Activated CD8-positive, alpha-beta memory T cell treated with anti-CD3 and anti-CD28 coated beads for 4 hours (primary cell): ENCODE results near the gene EIF3K.

Source experiments
- DNase-seq, 2 donors: peaks; one replicate each; pipeline ENCODE4 v3.0.0-alpha.2; 2020; ENCODE audit warnings: low read depth in 2 of 2

EIF3K gene

DNA sequence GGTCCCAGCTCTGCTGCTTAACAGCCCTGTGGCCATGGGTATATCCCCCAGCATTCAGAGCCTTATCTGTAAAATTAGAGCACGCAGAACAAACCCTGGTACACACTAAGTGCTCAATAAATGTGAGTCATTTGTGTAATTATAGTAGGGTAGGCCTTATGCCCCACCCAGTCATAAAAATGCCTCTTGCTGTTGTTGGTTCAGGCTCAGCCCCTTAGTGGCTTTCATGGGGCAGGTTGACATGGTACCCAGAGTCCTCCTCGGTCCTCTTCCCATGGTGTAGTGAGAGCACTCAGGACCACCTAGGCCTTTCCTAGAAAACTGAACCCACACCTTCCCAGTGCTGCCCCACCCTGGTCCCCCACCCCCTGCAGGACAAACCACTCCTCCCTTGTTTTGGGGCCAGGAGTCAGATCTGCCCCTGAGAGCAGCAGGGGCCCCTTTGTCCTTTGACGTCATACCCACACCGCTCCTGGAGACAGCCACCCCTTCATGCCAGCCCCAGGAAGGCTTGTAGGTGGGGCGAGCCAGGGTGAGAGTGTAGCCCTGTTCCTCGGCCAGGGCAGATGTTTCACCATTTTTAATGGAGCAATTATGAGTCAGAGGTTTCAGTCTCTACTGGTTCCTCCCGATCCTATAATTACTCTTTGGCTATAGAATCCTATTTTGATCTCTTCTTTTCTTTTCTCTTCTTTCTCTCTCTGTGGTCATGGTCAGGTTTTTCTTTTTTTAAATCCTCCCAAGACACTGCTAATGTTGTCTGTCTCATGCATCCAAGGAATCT, 65.3 kb downstream of the EIF3K start:
- DNase-seq: no peak

DNA sequence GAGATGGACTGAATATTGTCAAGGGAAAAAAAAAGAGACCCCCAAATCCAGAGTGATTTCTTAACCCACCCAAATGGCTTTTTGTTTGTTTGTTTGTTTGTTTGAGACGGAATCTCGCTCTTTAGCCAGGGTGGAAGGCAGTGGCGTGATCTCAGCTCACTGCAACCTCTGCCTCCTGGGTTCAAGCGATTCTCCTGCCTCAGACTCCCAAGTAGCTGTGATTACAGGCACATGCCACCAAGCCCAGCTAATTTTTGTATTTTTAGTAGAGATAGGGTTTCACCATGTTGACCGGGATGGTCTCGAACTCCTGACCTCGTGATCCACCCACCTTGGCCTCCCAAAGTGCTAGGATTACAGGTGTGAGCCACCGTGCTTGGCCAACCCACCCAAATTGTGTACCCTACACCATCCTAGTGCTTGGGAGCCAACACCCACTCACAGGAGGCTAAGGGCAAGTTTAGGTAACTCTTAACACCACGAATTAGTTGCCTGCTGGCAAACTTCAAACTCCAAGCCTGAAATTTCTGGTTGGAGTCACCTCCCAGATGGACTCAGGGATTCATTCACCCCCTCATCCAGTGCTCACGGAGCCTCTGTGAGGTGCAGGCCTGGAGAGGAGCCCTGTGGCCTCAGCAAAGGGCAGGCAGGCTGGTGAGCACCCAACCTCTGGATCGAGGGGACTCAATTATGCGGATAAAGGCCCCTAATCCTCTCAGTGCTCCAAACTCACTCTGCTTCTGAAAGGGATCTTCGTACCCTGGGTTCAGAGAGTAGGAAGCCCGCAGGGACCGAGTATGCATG, 66.1 kb downstream of the EIF3K start:
- no peak for DNase-seq

DNA sequence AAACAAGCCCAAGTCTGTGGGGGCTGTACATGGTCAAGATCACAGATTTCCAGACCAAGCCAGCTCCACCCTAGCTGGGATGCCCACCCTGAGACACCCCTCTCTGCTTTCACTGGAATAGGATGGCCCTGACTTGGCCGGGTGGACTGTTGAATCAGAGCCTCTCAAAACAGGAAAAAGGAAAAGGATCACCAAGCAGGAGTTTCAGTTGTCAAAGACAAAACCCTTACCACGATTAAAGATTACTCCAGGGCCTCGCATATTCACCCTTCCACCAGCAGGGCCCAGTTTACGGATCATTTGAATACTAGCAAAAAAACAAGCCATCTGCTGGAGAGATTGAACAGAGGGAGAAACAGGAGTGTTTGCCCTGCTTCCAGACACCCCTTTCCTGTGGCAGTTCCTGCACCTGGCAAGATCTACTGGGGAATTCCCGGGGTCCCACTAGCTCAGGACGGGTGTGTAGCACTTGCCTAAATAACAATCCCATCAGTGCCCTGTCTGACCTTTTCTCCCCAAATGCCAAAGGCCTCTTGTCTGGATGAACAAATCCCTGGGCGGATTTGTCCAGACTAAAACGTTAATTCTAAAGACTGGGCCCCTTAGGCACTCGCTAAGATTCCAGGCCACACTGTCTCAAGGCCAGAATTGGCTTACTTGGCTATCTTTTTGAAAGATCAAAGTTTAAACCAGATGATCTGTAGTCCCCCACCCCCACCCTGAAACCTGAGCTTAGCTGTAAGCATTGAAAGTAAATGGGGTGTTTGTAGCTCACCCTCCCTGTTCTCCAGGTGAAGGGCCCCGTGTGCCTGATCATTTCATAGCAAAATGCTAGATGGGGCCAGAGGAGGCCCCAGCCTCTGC, 66.9 kb downstream of the EIF3K start:
- no peak for DNase-seq

DNA sequence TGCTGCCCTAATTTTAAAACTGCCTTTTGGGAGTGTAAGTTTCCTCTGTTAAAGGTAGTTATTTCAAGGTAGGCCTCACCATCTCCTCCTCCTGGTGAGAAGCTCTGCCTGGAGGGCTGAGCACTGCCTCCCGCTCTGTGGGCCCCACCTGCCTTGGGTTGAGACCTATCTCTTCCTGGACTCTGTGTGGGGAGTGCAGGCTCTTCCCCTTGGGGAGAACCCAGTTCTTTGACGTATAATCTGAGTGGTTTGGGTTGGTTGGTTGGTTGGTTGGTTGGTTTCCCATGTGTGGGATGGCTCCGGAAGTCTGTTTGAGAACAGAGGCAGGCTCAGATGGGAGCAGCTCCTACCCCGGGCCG, 67.5 kb downstream of the EIF3K start:
- DNase-seq: no peak
